GM23338 (cell line): ENCODE measurements around the gene CHRNB4. TPM values are rescaled to one million over a fixed set of nuclear protein-coding genes. Genes with fewer than 3 reads are reported as not detected.
A peak's percentile ranks its signal among the peaks of the same experiment; 100 is the strongest.

ENCODE experiments used
- ATAC-seq: fragments of 200-7000 bp; cut with Tn5 transposase; 3 replicates; pipeline ENCODE4 v1.9.1; 2020
- DNase-seq: peaks from one replicate; pipeline ENCODE4 v3.0.0-alpha.2; 2015; ENCODE audit warnings: low spot score
- H2AFZ ChIP-seq: fragments of 200-600 bp; sonication (generic); 2 replicates; pipeline ENCODE4 v1.8.0; 2016; ENCODE audit warnings: antibody characterized with exemption, mild to moderate bottlenecking, moderate library complexity
- H3F3A ChIP-seq: fragments of 200-600 bp; sonication (generic); replicated peaks from 2 replicates; pipeline ENCODE4 v1.8.0; 2017; ENCODE audit warnings: antibody characterized with exemption, mixed run types, low read depth
- H3K27ac ChIP-seq: fragments of 200-600 bp; sonication (generic); 2 replicates; pipeline ENCODE4 v1.6.1; 2016; ENCODE audit warnings: low read depth
- H3K27me3 ChIP-seq: fragments of 200-600 bp; sonication (generic); 2 replicates; pipeline ENCODE4 v1.8.0; 2016; ENCODE audit warnings: mild to moderate bottlenecking, mixed run types, moderate library complexity; ENCODE audit not compliant: insufficient read depth
- H3K36me3 ChIP-seq: fragments of 200-600 bp; sonication (generic); 2 replicates; pipeline ENCODE4 v1.8.0; 2016; ENCODE audit warnings: mild to moderate bottlenecking; ENCODE audit not compliant: insufficient read depth
- H3K4me1 ChIP-seq: fragments of 200-600 bp; sonication (generic); 2 replicates; pipeline ENCODE4 v1.8.0; 2016; ENCODE audit warnings: mild to moderate bottlenecking, moderate library complexity; ENCODE audit not compliant: insufficient read depth
- H3K4me2 ChIP-seq: fragments of 200-600 bp; sonication (generic); 2 replicates; pipeline ENCODE4 v1.7.1; 2017; ENCODE audit warnings: mixed run types
- H3K4me3 ChIP-seq: fragments of 200-600 bp; sonication (generic); 2 replicates; pipeline ENCODE4 v1.6.1; 2016; ENCODE audit warnings: mixed run types
- H3K79me2 ChIP-seq: fragments of 200-600 bp; sonication (generic); replicated peaks from 2 replicates; pipeline ENCODE4 v1.8.0; 2017; ENCODE audit warnings: mild to moderate bottlenecking; ENCODE audit not compliant: insufficient read depth
- H3K9me2 ChIP-seq: fragments of 200-600 bp; sonication (generic); 2 replicates; pipeline ENCODE4 v1.8.0; 2017; ENCODE audit not compliant: insufficient read depth
- H4K20me1 ChIP-seq: fragments of 200-600 bp; sonication (generic); replicated peaks from 2 replicates; pipeline ENCODE4 v1.8.0; 2017; ENCODE audit warnings: mild to moderate bottlenecking; ENCODE audit not compliant: insufficient read depth
- H3K27ac Mint-ChIP-seq: 2 replicates; pipeline ENCODE4 v1.8.0; 2020; ENCODE audit warnings: inconsistent platforms, mild to moderate bottlenecking, moderate library complexity, mixed read lengths
- H3K27me3 Mint-ChIP-seq: 3 replicates; pipeline ENCODE4 v1.8.0; 2022; ENCODE audit warnings: low read depth, mild to moderate bottlenecking, moderate library complexity, mixed read lengths, inconsistent platforms; ENCODE audit not compliant: insufficient read depth, poor library complexity
- H3K36me3 Mint-ChIP-seq: 3 replicates; pipeline ENCODE4 v1.8.0; 2021; ENCODE audit warnings: low read depth, mild to moderate bottlenecking, inconsistent platforms, moderate library complexity, mixed read lengths
- H3K4me1 Mint-ChIP-seq: 3 replicates; pipeline ENCODE4 v1.8.0; 2020; ENCODE audit warnings: mild to moderate bottlenecking, inconsistent platforms, mixed read lengths
- H3K4me3 Mint-ChIP-seq: 3 replicates; pipeline ENCODE4 v1.8.0; 2021; ENCODE audit warnings: moderate library complexity, mild to moderate bottlenecking, inconsistent platforms, mixed read lengths
- H3K9me3 Mint-ChIP-seq: 3 replicates; pipeline ENCODE4 v1.8.0; 2020; ENCODE audit warnings: moderate library complexity, mild to moderate bottlenecking, inconsistent platforms, mixed read lengths
- CREB1 ChIP-seq: fragments of 250-450 bp; sonication (Bioruptor Pico); IDR thresholded peaks from 2 replicates; pipeline ENCODE4 v1.5.0; 2020; ENCODE audit warnings: low read depth, mild to moderate bottlenecking, moderate library complexity
- EZH2 ChIP-seq: fragments of 200-600 bp; sonication (generic); IDR thresholded peaks from one replicate; pipeline ENCODE4 v1.8.0; 2017; ENCODE audit warnings: antibody characterized with exemption, mild to moderate bottlenecking, low read depth; ENCODE audit not compliant: unreplicated experiment
- JUNB ChIP-seq: IDR thresholded peaks from one replicate; pipeline ENCODE4 v1.6.1; 2016; ENCODE audit warnings: antibody characterized with exemption; ENCODE audit not compliant: unreplicated experiment
- POLR2AphosphoS5 ChIP-seq: IDR thresholded peaks from 2 replicates; pipeline ENCODE4 v1.6.1; 2016; ENCODE audit warnings: antibody characterized with exemption, low read depth
- ZNF114 ChIP-seq: fragments of 250-450 bp; sonication (Bioruptor Pico); IDR thresholded peaks from 2 replicates; pipeline ENCODE4 v1.5.0; 2020; ENCODE audit warnings: mild to moderate bottlenecking, moderate library complexity
- polyA plus RNA-seq: library from polyadenylated mRNA; unstranded; fragments of >200 nt; fragmentation: Nextera tagmentation; extraction: Ambion mirVana; gene quantifications from 2 replicates; pipeline ENCODE4 v1.2.1, GENCODE V29; 2016
- total RNA-seq: library from RNA; depleted of rRNA; stranded (reverse); fragments of >200 nt; shearing (Covaris generic); gene quantifications from 2 replicates; pipeline ENCODE4 v1.2.3, GENCODE V29; 2014
- TF ChIP-seq, protein P1 (sequence below): IDR thresholded peaks from one replicate; pipeline ENCODE4 v1.6.1; 2018; ENCODE audit warnings: antibody characterized with exemption; ENCODE audit not compliant: unreplicated experiment
- TF ChIP-seq, protein P2 (sequence below), 2 experiments: fragments of 200-600 bp in 1 of 2; sonication (generic) in 1 of 2; conservative IDR thresholded peaks; 2 replicates each; pipeline versions ENCODE4 v1.5.1 to v1.6.1; 2016 to 2017; ENCODE audit warnings: antibody characterized with exemption in 2 of 2, low read depth in 2 of 2, mild to moderate bottlenecking in 2 of 2, moderate library complexity in 1 of 2

Gene CHRNB4
- total and polyA plus RNA-seq, 2 experiments from 2014 or later: 1.4 to 1.6 TPM

DNA sequence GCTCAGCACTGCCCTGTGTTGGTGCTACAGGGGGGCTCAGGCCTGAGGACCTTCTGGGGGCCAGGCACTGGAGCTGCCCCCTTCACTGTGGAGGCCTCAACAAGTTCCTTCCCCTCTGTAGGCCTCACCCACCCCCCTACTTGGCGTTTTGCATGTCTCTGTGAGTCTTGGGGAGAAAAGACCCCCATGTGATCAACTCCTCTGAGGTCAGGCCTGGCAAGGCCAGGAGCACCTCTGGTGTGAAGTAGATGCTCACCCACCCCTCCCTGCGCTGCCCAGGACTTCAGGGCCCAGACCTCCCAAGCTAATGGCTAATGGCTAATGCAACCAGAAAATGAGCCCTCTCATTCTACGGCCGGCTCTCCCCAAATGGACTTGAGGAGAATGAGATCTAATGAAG is 34.2 kb upstream of the CHRNB4 start (continued):
- TF ChIP-seq, protein P1, sequence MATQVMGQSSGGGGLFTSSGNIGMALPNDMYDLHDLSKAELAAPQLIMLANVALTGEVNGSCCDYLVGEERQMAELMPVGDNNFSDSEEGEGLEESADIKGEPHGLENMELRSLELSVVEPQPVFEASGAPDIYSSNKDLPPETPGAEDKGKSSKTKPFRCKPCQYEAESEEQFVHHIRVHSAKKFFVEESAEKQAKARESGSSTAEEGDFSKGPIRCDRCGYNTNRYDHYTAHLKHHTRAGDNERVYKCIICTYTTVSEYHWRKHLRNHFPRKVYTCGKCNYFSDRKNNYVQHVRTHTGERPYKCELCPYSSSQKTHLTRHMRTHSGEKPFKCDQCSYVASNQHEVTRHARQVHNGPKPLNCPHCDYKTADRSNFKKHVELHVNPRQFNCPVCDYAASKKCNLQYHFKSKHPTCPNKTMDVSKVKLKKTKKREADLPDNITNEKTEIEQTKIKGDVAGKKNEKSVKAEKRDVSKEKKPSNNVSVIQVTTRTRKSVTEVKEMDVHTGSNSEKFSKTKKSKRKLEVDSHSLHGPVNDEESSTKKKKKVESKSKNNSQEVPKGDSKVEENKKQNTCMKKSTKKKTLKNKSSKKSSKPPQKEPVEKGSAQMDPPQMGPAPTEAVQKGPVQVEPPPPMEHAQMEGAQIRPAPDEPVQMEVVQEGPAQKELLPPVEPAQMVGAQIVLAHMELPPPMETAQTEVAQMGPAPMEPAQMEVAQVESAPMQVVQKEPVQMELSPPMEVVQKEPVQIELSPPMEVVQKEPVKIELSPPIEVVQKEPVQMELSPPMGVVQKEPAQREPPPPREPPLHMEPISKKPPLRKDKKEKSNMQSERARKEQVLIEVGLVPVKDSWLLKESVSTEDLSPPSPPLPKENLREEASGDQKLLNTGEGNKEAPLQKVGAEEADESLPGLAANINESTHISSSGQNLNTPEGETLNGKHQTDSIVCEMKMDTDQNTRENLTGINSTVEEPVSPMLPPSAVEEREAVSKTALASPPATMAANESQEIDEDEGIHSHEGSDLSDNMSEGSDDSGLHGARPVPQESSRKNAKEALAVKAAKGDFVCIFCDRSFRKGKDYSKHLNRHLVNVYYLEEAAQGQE: no peak

DNA sequence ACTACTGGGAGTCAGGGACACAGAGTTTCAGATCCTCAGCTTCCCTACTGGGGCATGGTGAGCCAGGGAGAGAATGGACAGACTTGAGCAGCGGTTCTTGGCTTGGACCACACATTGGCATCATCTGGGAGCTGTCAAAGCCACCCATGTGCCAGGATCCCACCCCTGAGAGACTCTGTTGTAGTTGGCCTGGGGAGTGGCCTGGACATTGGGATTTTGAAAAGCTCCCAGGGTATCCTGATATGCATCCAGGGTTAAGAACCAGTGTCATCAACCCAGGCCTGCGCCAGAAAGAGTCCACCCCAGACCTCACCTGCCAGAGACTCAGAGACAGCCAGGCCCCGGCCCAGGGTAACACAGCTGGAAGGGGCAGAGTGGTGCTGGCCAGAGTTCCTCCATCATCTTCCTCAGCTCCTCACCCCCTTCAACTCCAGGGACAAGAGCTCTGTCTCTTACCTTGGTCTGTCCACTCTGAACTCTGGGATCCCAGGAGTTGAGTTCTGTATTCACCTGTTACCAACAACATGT is 33.0 kb upstream of the CHRNB4 start:
- Histone ChIP-seq H3K36me3 (no peaks in the 10 kb centered on the region), H3F3A (no peaks in the 10 kb centered on the region), H3K27ac (no peak overlapping the region), H3K79me2 (no peaks in the 10 kb centered on the region), H4K20me1 (no peaks in the 10 kb centered on the region), H3K4me3 (no peak overlapping the region), H3K27me3 (no peaks in the 10 kb centered on the region), H3K9me2 (no peaks in the 10 kb centered on the region), H2AFZ (no peak overlapping the region; the same call in 1 of the 2 replicates), H3K4me2 (no peak overlapping the region), H3K4me1 (peaks cover 50% of the 10 kb centered on the region)
- H3K36me3 Mint-ChIP-seq: no peaks in the 10 kb centered on the region
- H3K27ac Mint-ChIP-seq: no peak overlapping the region
- TF ChIP-seq, protein P2, sequence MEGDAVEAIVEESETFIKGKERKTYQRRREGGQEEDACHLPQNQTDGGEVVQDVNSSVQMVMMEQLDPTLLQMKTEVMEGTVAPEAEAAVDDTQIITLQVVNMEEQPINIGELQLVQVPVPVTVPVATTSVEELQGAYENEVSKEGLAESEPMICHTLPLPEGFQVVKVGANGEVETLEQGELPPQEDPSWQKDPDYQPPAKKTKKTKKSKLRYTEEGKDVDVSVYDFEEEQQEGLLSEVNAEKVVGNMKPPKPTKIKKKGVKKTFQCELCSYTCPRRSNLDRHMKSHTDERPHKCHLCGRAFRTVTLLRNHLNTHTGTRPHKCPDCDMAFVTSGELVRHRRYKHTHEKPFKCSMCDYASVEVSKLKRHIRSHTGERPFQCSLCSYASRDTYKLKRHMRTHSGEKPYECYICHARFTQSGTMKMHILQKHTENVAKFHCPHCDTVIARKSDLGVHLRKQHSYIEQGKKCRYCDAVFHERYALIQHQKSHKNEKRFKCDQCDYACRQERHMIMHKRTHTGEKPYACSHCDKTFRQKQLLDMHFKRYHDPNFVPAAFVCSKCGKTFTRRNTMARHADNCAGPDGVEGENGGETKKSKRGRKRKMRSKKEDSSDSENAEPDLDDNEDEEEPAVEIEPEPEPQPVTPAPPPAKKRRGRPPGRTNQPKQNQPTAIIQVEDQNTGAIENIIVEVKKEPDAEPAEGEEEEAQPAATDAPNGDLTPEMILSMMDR (conservative IDR thresholded peaks at IDR 0.05; ENCODE audit: low read depth in 2 of 2): no peak
- TF ChIP-seq CREB1 (CRISPR knock-in tag) (no peak), POLR2AphosphoS5 (no peak), JUNB (no peak), ZNF114 (CRISPR knock-in tag) (no peak)
- no peaks in the 10 kb centered on the region for H3K9me3 Mint-ChIP-seq
- H3K4me3 Mint-ChIP-seq: no peak overlapping the region
- peaks cover 49% of the 10 kb centered on the region for H3K4me1 Mint-ChIP-seq
- peaks cover 19% of the 10 kb centered on the region for H3K27me3 Mint-ChIP-seq
- ATAC-seq (no peak), DNase-seq (no peak)

DNA sequence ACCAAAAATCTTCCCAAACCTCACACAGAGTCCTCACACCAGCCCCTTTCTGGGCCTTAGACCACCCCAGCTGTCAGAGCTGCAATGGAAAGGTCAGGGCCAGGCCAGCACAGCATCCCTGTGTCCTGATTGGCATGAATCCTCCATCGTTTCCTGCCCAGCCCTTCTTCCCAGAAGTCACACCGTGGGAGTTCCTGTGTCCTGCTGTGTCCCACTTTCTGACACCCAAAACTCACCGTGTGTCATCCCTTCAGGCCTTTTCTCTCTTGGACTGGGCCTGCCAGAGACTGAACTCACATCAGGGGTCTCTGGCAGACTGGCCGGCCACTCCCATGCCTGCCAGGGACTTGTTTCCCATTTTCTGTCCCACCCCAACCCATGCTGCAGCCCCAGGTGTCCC is 32.5 kb upstream of the CHRNB4 start:
- Mint-ChIP-seq H3K9me3 (no peaks in the 10 kb centered on the region), H3K4me1 (peaks cover 52% of the 10 kb centered on the region), H3K36me3 (no peaks in the 10 kb centered on the region), H3K4me3 (no peak overlapping the region), H3K27me3 (peaks cover 19% of the 10 kb centered on the region), H3K27ac (no peak overlapping the region)
- Histone ChIP-seq H2AFZ (peak overlapping the region; percentile 80; the same call in 1 of the 2 replicates), H3K79me2 (no peaks in the 10 kb centered on the region), H4K20me1 (no peaks in the 10 kb centered on the region), H3K36me3 (no peaks in the 10 kb centered on the region), H3K4me2 (peak overlapping the region; percentile 14; the same call in 1 of the 2 replicates), H3K27me3 (no peaks in the 10 kb centered on the region), H3K27ac (no peak overlapping the region), H3K4me1 (peaks cover 52% of the 10 kb centered on the region), H3K9me2 (no peaks in the 10 kb centered on the region), H3K4me3 (no peak overlapping the region), H3F3A (no peaks in the 10 kb centered on the region)
- DNase-seq (no peak), ATAC-seq (no peak)
- TF ChIP-seq POLR2AphosphoS5 (no peak), EZH2 (no peak)
- TF ChIP-seq, protein P2 (conservative IDR thresholded peaks at IDR 0.05; ENCODE audit: low read depth in 2 of 2): no peak
